ENCODE data around the gene EPB41L4A.

The EPB41L4A gene

GRCh38 chr5:112353678-112354077 lies 65.4 kb downstream of the EPB41L4A start:
- no peak for DNase-seq (ENCODE audit: low read depth)

GRCh38 chr5:112351225-112351624 lies 67.9 kb downstream of the EPB41L4A start:
- no peak for DNase-seq (ENCODE audit: low read depth)

- DNase-seq (ENCODE audit: low read depth), result no peak
These were observed 68.5 kb downstream of the EPB41L4A start for GRCh38 chr5:112350626-112351025.

- no peak for DNase-seq (ENCODE audit: low read depth)
These were observed 69.7 kb downstream of the EPB41L4A start for GRCh38 chr5:112349371-112349770.

- no peak for DNase-seq (ENCODE audit: low read depth)
These were observed 70.2 kb downstream of the EPB41L4A start for GRCh38 chr5:112348915-112349314.

- no peak for DNase-seq (ENCODE audit: low read depth)
These were observed 70.7 kb downstream of the EPB41L4A start for GRCh38 chr5:112348387-112348786.

GRCh38 chr5:112346411-112347044 lies 72.5 kb downstream of the EPB41L4A start:
- DNase-seq (ENCODE audit: low read depth), result no peak

- DNase-seq (ENCODE audit: low read depth), result no peak
These were observed 74.5 kb downstream of the EPB41L4A start for GRCh38 chr5:112344540-112344939.

GRCh38 chr5:112342389-112342788 lies 76.7 kb downstream of the EPB41L4A start:
- DNase-seq (ENCODE audit: low read depth), result no peak

GRCh38 chr5:112339761-112340160 lies 79.3 kb downstream of the EPB41L4A start:
- DNase-seq (ENCODE audit: low read depth), result no peak

- no peak for DNase-seq (ENCODE audit: low read depth)
These were observed 80.3 kb downstream of the EPB41L4A start for GRCh38 chr5:112338681-112339337.

- DNase-seq (ENCODE audit: low read depth), result no peak
These were observed 85.7 kb downstream of the EPB41L4A start for GRCh38 chr5:112333331-112333781.

- no peak for DNase-seq (ENCODE audit: low read depth)
These were observed 87.2 kb downstream of the EPB41L4A start for GRCh38 chr5:112331892-112332291.

- no peak for DNase-seq (ENCODE audit: low read depth)
These were observed 89.5 kb downstream of the EPB41L4A start for GRCh38 chr5:112329419-112330090.

GRCh38 chr5:112323166-112323565 lies 95.9 kb downstream of the EPB41L4A start:
- DNase-seq (ENCODE audit: low read depth), result no peak

- DNase-seq (ENCODE audit: low read depth), result no peak
These were observed 98.7 kb downstream of the EPB41L4A start for GRCh38 chr5:112320408-112320807.

- no peak for DNase-seq (ENCODE audit: low read depth)
These were observed 100.7 kb downstream of the EPB41L4A start for GRCh38 chr5:112318346-112318745.

- DNase-seq (ENCODE audit: low read depth), result no peak
These were observed 101.2 kb downstream of the EPB41L4A start for GRCh38 chr5:112317866-112318265.

GRCh38 chr5:112316731-112317130 lies 102.3 kb downstream of the EPB41L4A start:
- DNase-seq (ENCODE audit: low read depth), result no peak

GRCh38 chr5:112316006-112316405 lies 103.1 kb downstream of the EPB41L4A start:
- DNase-seq (ENCODE audit: low read depth), result no peak

GRCh38 chr5:112312295-112313275 lies 106.5 kb downstream of the EPB41L4A start:
- DNase-seq (ENCODE audit: low read depth), result no peak

GRCh38 chr5:112310746-112311145 lies 108.3 kb downstream of the EPB41L4A start:
- DNase-seq (ENCODE audit: low read depth), result no peak
